Embryonic facial prominence (tissue), 1 donor: ENCODE data around the gene MYO7B.

Source experiments
- DNase-seq: peaks from one replicate; pipeline ENCODE4 v3.0.0-alpha.2; 2016; ENCODE audit errors: extremely low spot score

The MYO7B gene

DNA sequence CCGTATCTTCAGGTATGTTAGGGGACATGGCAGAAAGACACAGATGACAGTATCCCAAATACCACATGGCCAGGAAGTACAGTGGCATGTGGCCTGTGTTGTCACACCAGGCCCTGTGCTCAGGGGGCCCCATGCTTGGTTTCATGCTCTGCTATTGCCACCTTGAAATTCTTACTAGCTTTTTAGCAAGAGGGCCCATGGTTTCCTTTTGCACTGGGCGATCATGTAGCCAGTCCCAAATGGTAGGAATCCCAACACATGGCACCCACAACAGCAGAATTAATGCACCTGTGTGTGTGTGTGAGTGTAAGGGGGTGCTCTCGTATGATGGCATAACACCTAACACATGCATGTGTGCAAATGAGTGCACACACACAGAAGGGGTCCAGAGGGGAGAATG, 39.2 kb downstream of the MYO7B start:
- no peak for DNase-seq

DNA sequence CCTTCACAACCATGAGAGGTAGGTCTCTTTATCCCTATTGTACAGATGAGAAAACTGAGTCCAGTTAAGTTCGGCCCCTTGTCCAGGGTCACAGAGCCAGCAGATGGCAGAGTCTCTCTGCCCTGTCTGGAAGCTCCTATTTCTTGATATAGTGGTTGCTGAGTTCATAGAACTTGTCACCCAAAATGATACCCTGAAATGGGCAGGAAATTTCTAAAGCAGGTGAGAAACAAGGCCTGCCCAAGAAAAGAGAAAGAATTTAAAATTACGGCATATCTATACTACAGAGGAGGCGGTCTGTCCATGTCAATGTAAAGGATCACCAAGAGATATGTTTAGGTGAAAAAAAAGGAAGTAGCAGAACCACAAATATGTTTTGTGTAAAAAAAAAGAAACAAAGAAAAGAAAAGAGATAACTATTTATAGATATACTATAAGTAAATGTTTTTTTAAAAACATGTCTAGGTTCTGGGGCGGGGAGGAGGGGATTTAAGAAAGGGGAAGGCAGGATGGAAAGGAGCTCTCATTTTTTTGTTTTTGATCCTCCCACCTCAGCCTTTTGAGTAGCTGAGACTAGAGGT, 39.8 kb downstream of the MYO7B start:
- DNase-seq = no peak

GRCh38 chr2:127575941-127576432, 40.5 kb downstream of the MYO7B start:
- DNase-seq = no peak

- no peak for DNase-seq
Measured at GRCh38 chr2:127576433-127577207, 41.1 kb downstream of the MYO7B start.

DNA sequence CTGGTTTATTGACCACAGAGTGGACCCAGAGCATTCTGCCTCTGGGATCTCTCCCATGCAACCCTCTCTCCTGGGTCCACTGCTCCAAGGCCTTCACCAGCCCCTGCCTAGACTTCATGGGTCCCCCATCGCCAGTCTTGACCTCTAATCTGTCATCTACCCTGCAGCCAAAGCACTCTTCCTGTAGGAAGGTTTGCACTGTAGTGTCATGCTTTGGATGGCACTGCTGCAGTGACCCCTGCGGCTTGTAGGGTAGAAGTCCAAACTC, 41.7 kb downstream of the MYO7B start:
- no peak for DNase-seq

DNA sequence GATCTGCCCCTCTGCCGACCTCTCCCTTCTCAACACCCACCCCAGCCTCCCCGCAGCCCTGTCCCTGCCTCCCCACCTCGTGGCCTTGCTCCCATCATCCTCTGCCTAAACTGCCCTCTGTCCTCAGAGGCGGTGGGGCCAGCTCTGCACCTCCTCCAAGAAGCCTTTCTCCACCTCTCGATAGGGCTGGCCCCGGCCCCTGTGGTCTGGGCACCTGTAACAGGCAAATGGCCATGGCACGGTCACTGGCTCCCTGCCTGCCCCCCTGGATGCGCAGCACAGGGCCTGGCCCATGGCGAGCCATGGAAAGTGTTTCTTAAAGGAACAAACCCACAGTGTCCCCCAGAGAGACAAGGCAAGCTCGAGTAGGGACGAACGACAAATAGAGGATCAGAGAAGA, 42.0 kb downstream of the MYO7B start:
- no peak for DNase-seq

DNA sequence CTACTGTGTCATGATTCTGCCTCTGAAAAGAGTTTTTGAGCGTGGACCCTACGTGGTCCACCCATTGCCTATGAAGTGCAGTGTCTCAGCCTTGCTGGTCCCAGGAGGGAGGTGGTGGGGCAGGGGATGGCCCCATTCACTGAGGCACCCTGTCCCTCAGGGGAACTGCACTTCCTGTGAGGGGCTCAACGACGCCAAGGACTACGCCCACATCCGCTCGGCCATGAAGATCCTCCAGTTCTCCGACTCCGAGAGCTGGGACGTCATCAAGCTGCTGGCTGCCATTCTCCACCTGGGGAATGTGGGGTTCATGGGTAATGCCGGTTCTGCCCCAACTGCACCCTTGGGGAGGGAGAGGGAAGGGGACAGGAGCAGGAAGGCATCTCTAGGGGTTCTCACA, 42.5 kb downstream of the MYO7B start:
- no peak for DNase-seq

DNA sequence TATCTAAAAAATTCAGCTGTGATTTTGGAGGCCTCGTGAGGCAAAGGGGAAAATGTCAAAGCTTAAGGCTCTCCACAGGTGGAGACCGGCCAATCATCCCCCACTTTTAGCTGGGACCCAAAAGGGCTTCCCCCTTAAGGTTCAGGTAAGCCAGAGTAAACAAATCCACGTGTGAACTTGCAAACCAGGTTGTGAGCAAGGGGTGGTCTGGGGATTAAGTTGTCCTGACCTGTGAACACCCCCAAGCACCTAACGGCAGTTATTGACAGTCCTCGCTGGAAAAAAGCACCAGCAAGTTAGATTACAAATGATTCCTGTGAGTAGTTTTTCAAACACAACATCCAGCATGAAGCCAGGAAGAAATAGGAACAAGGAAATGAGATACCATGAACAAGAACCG, 42.9 kb downstream of the MYO7B start:
- DNase-seq = no peak

- DNase-seq = no peak
Measured at GRCh38 chr2:127579231-127579630, 43.7 kb downstream of the MYO7B start.

- DNase-seq = no peak
Measured at GRCh38 chr2:127580167-127581049, 44.9 kb downstream of the MYO7B start.

DNA sequence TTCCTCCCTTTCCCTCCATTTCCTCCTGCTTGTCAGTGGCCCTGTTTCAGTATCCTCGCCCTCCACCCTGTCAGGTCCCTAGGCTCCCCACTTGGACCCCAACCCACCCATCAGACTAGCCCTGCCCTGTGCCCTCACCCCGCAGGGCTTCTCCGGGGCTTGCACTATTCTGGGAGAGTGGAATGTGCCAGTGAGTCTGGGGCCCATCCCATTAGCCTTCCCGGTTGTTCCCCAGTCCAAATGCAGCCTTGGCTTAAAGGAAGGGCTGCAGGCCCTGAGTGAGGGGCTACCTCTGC, 45.5 kb downstream of the MYO7B start:
- DNase-seq = no peak

DNA sequence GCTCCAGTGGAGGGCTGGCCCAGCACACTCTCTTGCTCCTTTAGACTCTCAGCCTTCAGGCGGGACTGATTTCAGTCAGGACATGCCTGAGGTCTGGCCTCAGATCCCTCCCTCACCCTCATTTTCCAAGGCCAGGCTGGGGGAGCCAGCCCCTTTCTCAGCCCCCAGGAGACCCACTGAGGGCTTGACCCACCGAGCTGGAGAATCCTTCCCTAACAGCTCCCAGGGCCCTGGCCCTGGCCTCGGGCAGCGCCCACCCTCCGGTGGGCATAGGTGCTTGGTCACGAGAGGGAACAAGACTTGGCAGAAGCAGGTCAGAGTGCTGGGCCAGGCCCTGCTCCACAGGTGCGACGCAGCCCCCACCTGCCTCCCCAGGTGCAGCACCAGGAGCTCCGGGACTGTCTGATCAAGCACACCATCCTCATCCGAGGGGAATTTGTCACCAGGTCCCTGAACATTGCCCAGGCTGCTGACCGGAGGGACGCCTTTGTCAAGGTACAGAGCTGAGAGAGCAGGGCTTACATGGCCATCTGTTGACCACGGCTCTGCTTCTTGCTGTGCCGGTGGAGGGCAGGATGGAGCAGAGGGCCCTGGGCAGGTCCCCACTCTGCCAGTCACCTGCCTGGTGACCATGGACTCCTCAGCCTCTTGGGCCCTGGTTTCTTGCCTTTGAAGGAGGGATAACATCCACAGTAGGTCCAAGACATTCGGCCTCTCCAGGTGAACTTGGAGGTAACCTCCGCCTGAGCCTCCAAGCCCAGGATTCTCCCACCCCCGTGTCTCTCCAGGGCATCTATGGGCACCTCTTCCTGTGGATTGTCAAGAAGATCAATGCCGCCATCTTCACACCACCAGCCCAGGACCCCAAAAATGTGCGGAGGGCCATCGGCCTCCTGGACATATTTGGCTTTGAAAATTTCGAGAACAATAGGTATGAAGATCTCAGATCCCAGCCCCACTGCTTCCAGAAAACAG, 46.3 kb downstream of the MYO7B start:
- DNase-seq = no peak

- no peak for DNase-seq
Measured at GRCh38 chr2:127582863-127583861, 47.7 kb downstream of the MYO7B start.

GRCh38 chr2:127584047-127584446, 48.6 kb downstream of the MYO7B start:
- no peak for DNase-seq

- no peak for DNase-seq
Measured at GRCh38 chr2:127584516-127585033, 49.1 kb downstream of the MYO7B start.

DNA sequence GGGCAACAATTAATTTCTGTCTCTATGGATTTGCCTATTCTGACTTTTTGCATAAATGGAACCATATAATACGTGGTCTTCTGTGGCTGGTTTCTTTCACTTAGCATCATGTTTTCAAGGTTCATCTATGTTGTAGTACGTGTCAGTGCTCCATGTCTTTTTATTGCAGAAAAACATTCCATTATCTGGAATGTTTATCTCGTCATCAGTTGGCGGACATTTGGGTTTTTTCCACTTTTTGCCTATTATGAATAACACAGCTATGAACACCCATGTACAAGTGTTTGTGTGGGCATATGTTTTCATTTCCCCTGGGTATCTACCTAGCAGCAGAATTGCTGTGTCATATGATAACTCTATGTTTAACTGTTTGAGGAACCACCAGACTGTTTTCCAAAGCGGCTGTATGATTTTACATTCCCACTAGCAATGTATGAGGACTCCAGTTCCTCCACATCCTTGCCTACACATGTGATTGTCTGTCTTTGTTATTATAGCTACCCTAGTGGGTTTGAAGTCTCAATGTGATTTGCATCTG, 49.9 kb downstream of the MYO7B start:
- no peak for DNase-seq

- no peak for DNase-seq
Measured at GRCh38 chr2:127586136-127586535, 50.7 kb downstream of the MYO7B start.

DNA sequence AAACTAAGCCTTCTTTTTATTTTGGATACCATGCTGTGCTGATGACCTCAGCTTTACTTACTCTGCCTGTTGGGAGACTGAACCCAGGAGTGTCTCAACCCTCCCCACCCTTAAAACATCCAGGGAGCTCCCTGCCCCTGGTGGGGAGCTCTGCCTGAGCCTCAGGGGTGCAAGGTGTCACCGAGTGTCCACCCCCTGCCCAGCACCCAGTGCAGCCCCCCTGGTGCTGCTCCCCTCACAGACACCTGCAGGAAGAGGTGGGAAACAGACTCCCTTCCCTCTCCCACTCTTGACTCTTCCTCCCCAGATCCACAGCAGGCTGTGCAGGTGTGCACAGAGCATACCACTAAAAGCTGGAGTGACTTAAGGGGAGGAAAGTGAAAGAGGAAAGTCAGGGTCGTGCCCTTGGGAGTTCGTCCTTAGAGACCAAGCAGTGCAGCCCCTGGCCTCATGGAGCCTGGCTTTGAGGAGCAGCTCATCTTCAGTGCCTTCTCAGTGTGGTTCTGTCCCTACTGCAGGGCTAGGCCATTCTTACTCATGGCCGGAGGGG, 51.3 kb downstream of the MYO7B start:
- no peak for DNase-seq

- DNase-seq = no peak
Measured at GRCh38 chr2:127588241-127588640, 52.8 kb downstream of the MYO7B start.

- DNase-seq = no peak
Measured at GRCh38 chr2:127589358-127589757, 53.9 kb downstream of the MYO7B start.
